ENCODE data around the gene MYO5C.

Gene MYO5C

GRCh38 chr15:52280326-52281084 lies 15.1 kb downstream of the MYO5C start:
- TF ChIP-seq MAX (IDR thresholded peaks at IDR 0.05; ENCODE audit: low read depth, low read length) (no peak), MYC (IDR thresholded peaks at IDR 0.05; ENCODE audit: low read depth, low read length) (no peak), CTCF (IDR thresholded peaks at IDR 0.05; ENCODE audit: low read depth, low read length) (no peak), POLR2A (IDR thresholded peaks at IDR 0.05; ENCODE audit: extremely low read depth, insufficient read length) (no peak)
- H3K4me3 ChIP-seq (ENCODE audit: low read depth, low read length): no peak overlapping the region
- no peak for DNase-seq (ENCODE audit: low read depth)

GRCh38 chr15:52278636-52279367 lies 16.8 kb downstream of the MYO5C start:
- no peak for TF ChIP-seq MYC (IDR thresholded peaks at IDR 0.05; ENCODE audit: low read depth, low read length)
- no peak for TF ChIP-seq MAX (IDR thresholded peaks at IDR 0.05; ENCODE audit: low read depth, low read length)
- TF ChIP-seq POLR2A (IDR thresholded peaks at IDR 0.05; ENCODE audit: extremely low read depth, insufficient read length): no peak
- no peak for TF ChIP-seq CTCF (IDR thresholded peaks at IDR 0.05; ENCODE audit: low read depth, low read length)
- H3K4me3 ChIP-seq (ENCODE audit: low read depth, low read length): no peak overlapping the region
- no peak for DNase-seq (ENCODE audit: low read depth)

- DNase-seq (ENCODE audit: low read depth): no peak
- no peak for TF ChIP-seq MYC (IDR thresholded peaks at IDR 0.05; ENCODE audit: low read depth, low read length)
- no peak for TF ChIP-seq MAX (IDR thresholded peaks at IDR 0.05; ENCODE audit: low read depth, low read length)
- TF ChIP-seq POLR2A (IDR thresholded peaks at IDR 0.05; ENCODE audit: extremely low read depth, insufficient read length): no peak
- TF ChIP-seq CTCF (IDR thresholded peaks at IDR 0.05; ENCODE audit: low read depth, low read length): no peak
- no peak overlapping the region for H3K4me3 ChIP-seq (ENCODE audit: low read depth, low read length)
These were observed 17.5 kb downstream of the MYO5C start for GRCh38 chr15:52278135-52278534.

GRCh38 chr15:52277575-52277974 lies 18.0 kb downstream of the MYO5C start:
- TF ChIP-seq MAX (IDR thresholded peaks at IDR 0.05; ENCODE audit: low read depth, low read length): peak; percentile 27; the same call in 1 of the 2 replicates
- TF ChIP-seq MYC (IDR thresholded peaks at IDR 0.05; ENCODE audit: low read depth, low read length): no peak
- no peak for DNase-seq (ENCODE audit: low read depth)
- no peak overlapping the region for H3K4me3 ChIP-seq (ENCODE audit: low read depth, low read length)

GRCh38 chr15:52276256-52276770 lies 19.3 kb downstream of the MYO5C start:
- H3K4me3 ChIP-seq (ENCODE audit: low read depth, low read length): no peak overlapping the region
- no peak for DNase-seq (ENCODE audit: low read depth)
- TF ChIP-seq MYC (IDR thresholded peaks at IDR 0.05; ENCODE audit: low read depth, low read length) (no peak), POLR2A (IDR thresholded peaks at IDR 0.05; ENCODE audit: extremely low read depth, insufficient read length) (no peak), MAX (IDR thresholded peaks at IDR 0.05; ENCODE audit: low read depth, low read length) (no peak), CTCF (IDR thresholded peaks at IDR 0.05; ENCODE audit: low read depth, low read length) (no peak)

Measured in NB4 (cell line).